ENCODE measurements around the gene PPP4C.
A peak's percentile ranks its signal among the peaks of the same experiment; 100 is the strongest.
"Not testable (repeated sequence)": the region's sequence is repeated elsewhere in the genome, so short reads cannot be mapped to it uniquely, and the experiment has no call there.

The PPP4C gene

GRCh38 chr16:30096862-30097563 is 21.2 kb downstream of the PPP4C start:
- DNase-seq (ENCODE audit: low read depth) = no peak

GRCh38 chr16:30104090-30104489 is 28.3 kb downstream of the PPP4C start:
- DNase-seq (ENCODE audit: low read depth) = no peak

- DNase-seq (ENCODE audit: low read depth) = no peak
Measured at GRCh38 chr16:30104492-30104891, 28.7 kb downstream of the PPP4C start.

- DNase-seq (ENCODE audit: low read depth) = no peak
Measured at GRCh38 chr16:30108059-30108850, 32.5 kb downstream of the PPP4C start.

GRCh38 chr16:30110661-30111060 is 34.9 kb downstream of the PPP4C start:
- DNase-seq (ENCODE audit: low read depth) = no peak

GRCh38 chr16:30112197-30113030 is 36.6 kb downstream of the PPP4C start:
- DNase-seq (ENCODE audit: low read depth) = peak; percentile 39

- no peak for DNase-seq (ENCODE audit: low read depth)
Measured at GRCh38 chr16:30113031-30113710, 37.4 kb downstream of the PPP4C start, which contains the start of gene GDPD3. Gene GDPD3 (minus strand): TSS chr16:30113537. CDS start chr16:30113478, 59 bp downstream.

GRCh38 chr16:30113711-30114333 is 38.0 kb downstream of the PPP4C start:
- no peak for DNase-seq (ENCODE audit: low read depth)

- DNase-seq (ENCODE audit: low read depth) = no peak
Measured at GRCh38 chr16:30114411-30114810, 38.6 kb downstream of the PPP4C start.

GRCh38 chr16:30114833-30115232 is 39.0 kb downstream of the PPP4C start:
- DNase-seq (ENCODE audit: low read depth) = not testable (repeated sequence)

- DNase-seq (ENCODE audit: low read depth) = no peak
Measured at GRCh38 chr16:30115238-30115637, 39.4 kb downstream of the PPP4C start.

GRCh38 chr16:30116291-30117207 is 40.8 kb downstream of the PPP4C start:
- DNase-seq (ENCODE audit: low read depth) = no peak

- DNase-seq (ENCODE audit: low read depth) = no peak
Measured at GRCh38 chr16:30117768-30118167, 42.0 kb downstream of the PPP4C start.

GRCh38 chr16:30119428-30119827 is 43.6 kb downstream of the PPP4C start:
- no peak for DNase-seq (ENCODE audit: low read depth)

GRCh38 chr16:30120340-30121105 is 44.7 kb downstream of the PPP4C start:
- DNase-seq (ENCODE audit: low read depth) = no peak

- DNase-seq (ENCODE audit: low read depth) = no peak
Measured at GRCh38 chr16:30121741-30122571, 46.2 kb downstream of the PPP4C start.

GRCh38 chr16:30122604-30123160 is 46.9 kb downstream of the PPP4C start:
- DNase-seq (ENCODE audit: low read depth) = no peak

- no peak for DNase-seq (ENCODE audit: low read depth)
Measured at GRCh38 chr16:30124985-30125379, 49.2 kb downstream of the PPP4C start.

Data from activated T-cell treated with anti-CD3 and anti-CD28 coated beads for 1 hour (primary cell).